ENCODE measurements around the gene CEP85L.

GRCh38 chr6:118661831-118662230 lies 10.4 kb upstream of the CEP85L start:
- TF ChIP-seq POLR2A (IDR thresholded peaks at IDR 0.05; ENCODE audit: low read depth, low read length) (no peak), POLR2AphosphoS5 (IDR thresholded peaks at IDR 0.05; ENCODE audit: low read depth, low read length) (no peak)
